Endothelial cell (in vitro differentiated cells): Measurements from ENCODE around the gene MED16. TPM values are rescaled to one million over a fixed set of nuclear protein-coding genes. Genes with fewer than 3 reads are reported as not detected.

Source experiments
- DNase-seq: peaks from one replicate; pipeline ENCODE4 v3.0.0; 2021; ENCODE audit warnings: low spot score
- H3K27ac Mint-ChIP-seq: one replicate; pipeline ENCODE4 v1.8.0; 2021; ENCODE audit warnings: mixed read lengths, inconsistent platforms; ENCODE audit not compliant: unreplicated experiment
- H3K27me3 Mint-ChIP-seq: one replicate; pipeline ENCODE4 v1.8.0; 2021; ENCODE audit warnings: mild to moderate bottlenecking, moderate library complexity, mixed read lengths, inconsistent platforms; ENCODE audit not compliant: unreplicated experiment
- H3K36me3 Mint-ChIP-seq: one replicate; pipeline ENCODE4 v1.8.0; 2021; ENCODE audit warnings: mild to moderate bottlenecking, low read depth, mixed read lengths, inconsistent platforms; ENCODE audit not compliant: unreplicated experiment
- H3K4me1 Mint-ChIP-seq: one replicate; pipeline ENCODE4 v1.8.0; 2021; ENCODE audit warnings: mild to moderate bottlenecking, mixed read lengths, inconsistent platforms; ENCODE audit not compliant: unreplicated experiment
- H3K4me3 Mint-ChIP-seq: one replicate; pipeline ENCODE4 v1.8.0; 2021; ENCODE audit warnings: mild to moderate bottlenecking, mixed read lengths, inconsistent platforms; ENCODE audit not compliant: unreplicated experiment
- H3K9me3 Mint-ChIP-seq: one replicate; pipeline ENCODE4 v1.8.0; 2021; ENCODE audit warnings: mixed read lengths, inconsistent platforms; ENCODE audit not compliant: unreplicated experiment
- CTCF ChIP-seq: fragments of 200-600 bp; sonication (generic); IDR thresholded peaks from one replicate; pipeline ENCODE4 v1.5.0; 2021; ENCODE audit warnings: antibody characterized with exemption; ENCODE audit not compliant: unreplicated experiment
- total RNA-seq: library from RNA; stranded (reverse); fragmentation: NEBNext Ultra II Directional; extraction: Animal tissue kit (Norgen Biotek cat#: 25700); gene quantifications from one replicate; pipeline ENCODE4 v1.2.1, GENCODE V29; 2021; ENCODE audit not compliant: unreplicated experiment

MED16 gene
- total RNA-seq, 1 donor from 2014 or later: 66.5 TPM

GRCh38 chr19:900043-900301 is 7.0 kb upstream of the MED16 start:
- DNase-seq: no peak
- Mint-ChIP-seq H3K36me3 (peaks cover 3% of the 10 kb centered on the region), H3K27me3 (peaks cover 4% of the 10 kb centered on the region), H3K27ac (no peak overlapping the region), H3K4me3 (no peak overlapping the region), H3K4me1 (no peaks in the 10 kb centered on the region), H3K9me3 (no peaks in the 10 kb centered on the region)
- no peak for TF ChIP-seq CTCF

DNA sequence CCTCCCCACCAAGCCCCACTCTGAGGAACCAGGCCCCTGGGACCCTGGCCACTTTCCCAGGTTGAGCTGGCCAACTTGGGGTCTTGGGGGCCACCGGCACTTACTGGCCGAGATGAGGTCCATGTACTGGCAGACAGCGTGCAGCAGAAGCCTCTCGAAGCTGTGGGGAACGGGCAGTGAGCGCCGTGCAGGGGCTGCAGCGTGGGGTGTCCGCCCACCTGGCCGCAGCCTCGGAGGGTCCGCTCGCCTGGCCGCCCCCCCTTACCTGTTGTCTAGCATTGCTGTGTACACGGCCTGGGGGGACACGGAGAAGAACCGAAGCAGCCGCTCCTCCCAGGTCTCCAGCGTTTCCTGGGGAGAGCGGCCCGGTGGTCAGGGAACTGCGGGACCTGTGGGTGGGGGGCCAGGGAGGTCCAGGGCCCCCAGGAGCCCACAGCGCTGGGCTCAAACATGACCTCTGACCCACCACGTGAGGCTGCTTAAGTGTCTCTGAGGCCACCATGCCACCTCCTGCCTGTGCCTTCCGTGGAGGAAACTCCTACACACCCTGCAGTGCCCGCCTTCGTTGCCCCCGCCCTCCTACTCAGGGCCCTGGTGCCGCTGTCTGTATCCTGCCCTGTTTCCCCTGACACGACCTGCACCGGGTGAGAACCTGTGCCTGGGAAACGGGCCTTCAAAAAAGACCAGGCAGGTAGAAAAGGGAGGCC is 6.5 kb upstream of the MED16 start:
- no peak overlapping the region for H3K27ac Mint-ChIP-seq
- H3K4me3 Mint-ChIP-seq: no peak overlapping the region
- H3K36me3 Mint-ChIP-seq: peaks cover 3% of the 10 kb centered on the region

GRCh38 chr19:898663-899062 is 5.7 kb upstream of the MED16 start:
- no peak overlapping the region for H3K4me3 Mint-ChIP-seq
- peaks cover 3% of the 10 kb centered on the region for H3K36me3 Mint-ChIP-seq
- TF ChIP-seq CTCF: no peak
- no peaks in the 10 kb centered on the region for H3K9me3 Mint-ChIP-seq
- peaks cover 4% of the 10 kb centered on the region for H3K27me3 Mint-ChIP-seq
- H3K4me1 Mint-ChIP-seq: no peaks in the 10 kb centered on the region
- H3K27ac Mint-ChIP-seq: no peak overlapping the region
- no peak for DNase-seq

More for the DNA sequence above, 6.5 kb upstream of the MED16 start:
- no peak for TF ChIP-seq CTCF
- Mint-ChIP-seq H3K9me3 (no peaks in the 10 kb centered on the region), H3K27me3 (peaks cover 4% of the 10 kb centered on the region), H3K4me1 (no peaks in the 10 kb centered on the region)
- no peak for DNase-seq

GRCh38 chr19:897442-898039 is 4.6 kb upstream of the MED16 start:
- H3K4me1 Mint-ChIP-seq: peaks cover 6% of the 10 kb centered on the region
- peak; percentile 31 for TF ChIP-seq CTCF
- H3K27ac Mint-ChIP-seq: no peak overlapping the region
- no peak for DNase-seq
- H3K9me3 Mint-ChIP-seq: no peaks in the 10 kb centered on the region
- peaks cover 6% of the 10 kb centered on the region for H3K36me3 Mint-ChIP-seq
- peaks cover 5% of the 10 kb centered on the region for H3K27me3 Mint-ChIP-seq
- no peak overlapping the region for H3K4me3 Mint-ChIP-seq

DNA sequence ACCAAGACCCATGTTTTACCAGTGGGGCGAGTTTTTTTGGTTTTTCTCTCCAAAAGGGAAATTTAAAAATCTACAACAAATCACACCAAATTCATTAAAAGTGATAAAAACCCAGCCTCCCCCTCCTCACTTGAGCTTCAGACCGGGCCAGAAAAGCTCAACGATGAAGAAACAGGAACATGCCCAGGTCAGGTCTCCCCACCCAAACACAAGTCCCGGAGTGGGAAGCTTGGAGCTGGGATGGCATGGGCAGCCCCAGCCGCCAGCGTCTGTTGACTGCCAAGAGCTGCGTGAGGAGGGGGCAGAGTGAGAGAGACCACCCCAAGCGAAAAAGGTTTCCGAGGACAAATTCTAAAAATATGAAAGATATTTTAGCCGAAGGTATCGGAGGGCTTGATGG is 4.0 kb upstream of the MED16 start:
- DNase-seq: no peak
- Mint-ChIP-seq H3K27me3 (peaks cover 5% of the 10 kb centered on the region), H3K27ac (no peak overlapping the region), H3K9me3 (no peaks in the 10 kb centered on the region), H3K36me3 (peaks cover 3% of the 10 kb centered on the region), H3K4me1 (peaks cover 6% of the 10 kb centered on the region), H3K4me3 (no peak overlapping the region)
- no peak for TF ChIP-seq CTCF
